ENCODE data around the gene CDH5. TPM values are rescaled to one million over a fixed set of nuclear protein-coding genes. Genes with fewer than 3 reads are reported as not detected.
"Not testable (repeated sequence)": the region's sequence is repeated elsewhere in the genome, so short reads cannot be mapped to it uniquely, and the experiment has no call there.

Gene CDH5
- total RNA-seq, 1 donor from 2014 or later: not detected

DNA sequence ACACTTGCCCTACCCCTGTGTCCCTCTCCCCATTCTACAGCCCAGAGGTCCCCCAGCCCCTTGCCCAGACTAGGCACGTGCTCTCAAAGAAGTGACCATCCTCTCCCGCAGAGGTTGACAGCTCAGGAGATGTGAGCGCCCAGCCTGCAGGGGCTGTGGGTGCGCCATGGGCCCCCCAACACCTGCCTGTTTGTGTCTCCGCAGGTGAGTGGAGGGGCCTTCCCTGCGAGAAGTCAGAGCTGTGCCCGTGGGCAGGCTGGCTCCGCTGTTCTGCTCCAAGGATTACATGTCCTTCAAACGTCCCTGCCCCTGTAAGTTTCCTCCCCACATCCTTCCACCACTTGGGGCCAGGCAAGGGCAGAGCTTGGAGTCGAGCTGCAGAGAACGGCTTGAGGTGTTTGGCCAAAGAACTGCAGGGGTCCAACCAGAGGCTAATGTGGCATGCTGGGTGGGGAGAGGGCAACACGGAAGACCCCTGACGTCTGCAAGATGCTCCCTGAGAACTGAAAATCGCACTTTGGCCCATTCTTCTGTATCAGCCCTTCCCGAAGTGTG is 71.0 kb downstream of the CDH5 start:
- no peak for DNase-seq (ENCODE audit: low spot score)
- H3K4me1 Mint-ChIP-seq (ENCODE audit: low read depth): no peaks in the 10 kb centered on the region
- H3K36me3 Mint-ChIP-seq (ENCODE audit: low read depth): no peaks in the 10 kb centered on the region
- H3K9me3 Mint-ChIP-seq: no peaks in the 10 kb centered on the region
- H3K4me3 Mint-ChIP-seq: no peak overlapping the region
- H3K27me3 Mint-ChIP-seq (ENCODE audit: insufficient read depth): peaks cover 20% of the 10 kb centered on the region
- H3K27ac Mint-ChIP-seq: no peak overlapping the region
- intact Hi-C loops (cut with micrococcal nuclease): no loop called here

DNA sequence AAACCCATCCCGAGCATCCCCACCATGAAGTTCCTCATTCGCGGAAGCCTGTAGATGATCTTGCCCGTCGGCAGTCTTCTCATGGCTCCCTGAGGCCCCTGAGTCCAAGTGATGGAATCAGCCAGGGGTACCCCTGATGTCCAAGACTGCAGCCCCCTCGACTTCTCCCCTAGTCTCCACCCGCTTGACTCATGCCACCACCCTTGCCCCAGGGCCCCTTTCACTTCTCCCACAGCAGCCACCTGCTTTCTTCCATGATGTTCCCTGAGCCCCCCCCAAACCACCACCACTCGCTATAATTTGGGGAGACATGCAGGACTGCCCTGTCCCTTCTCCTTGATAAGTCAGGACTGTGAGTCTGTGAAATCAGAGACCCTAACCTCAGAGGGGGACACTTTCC is 72.0 kb downstream of the CDH5 start:
- intact Hi-C loops (cut with micrococcal nuclease): no loop called here
- no peaks in the 10 kb centered on the region for H3K9me3 Mint-ChIP-seq
- no peak overlapping the region for H3K4me3 Mint-ChIP-seq
- H3K27ac Mint-ChIP-seq: no peak overlapping the region
- no peaks in the 10 kb centered on the region for H3K36me3 Mint-ChIP-seq (ENCODE audit: low read depth)
- H3K27me3 Mint-ChIP-seq (ENCODE audit: insufficient read depth): peaks cover 15% of the 10 kb centered on the region
- H3K4me1 Mint-ChIP-seq (ENCODE audit: low read depth): no peaks in the 10 kb centered on the region
- no peak for DNase-seq (ENCODE audit: low spot score)

DNA sequence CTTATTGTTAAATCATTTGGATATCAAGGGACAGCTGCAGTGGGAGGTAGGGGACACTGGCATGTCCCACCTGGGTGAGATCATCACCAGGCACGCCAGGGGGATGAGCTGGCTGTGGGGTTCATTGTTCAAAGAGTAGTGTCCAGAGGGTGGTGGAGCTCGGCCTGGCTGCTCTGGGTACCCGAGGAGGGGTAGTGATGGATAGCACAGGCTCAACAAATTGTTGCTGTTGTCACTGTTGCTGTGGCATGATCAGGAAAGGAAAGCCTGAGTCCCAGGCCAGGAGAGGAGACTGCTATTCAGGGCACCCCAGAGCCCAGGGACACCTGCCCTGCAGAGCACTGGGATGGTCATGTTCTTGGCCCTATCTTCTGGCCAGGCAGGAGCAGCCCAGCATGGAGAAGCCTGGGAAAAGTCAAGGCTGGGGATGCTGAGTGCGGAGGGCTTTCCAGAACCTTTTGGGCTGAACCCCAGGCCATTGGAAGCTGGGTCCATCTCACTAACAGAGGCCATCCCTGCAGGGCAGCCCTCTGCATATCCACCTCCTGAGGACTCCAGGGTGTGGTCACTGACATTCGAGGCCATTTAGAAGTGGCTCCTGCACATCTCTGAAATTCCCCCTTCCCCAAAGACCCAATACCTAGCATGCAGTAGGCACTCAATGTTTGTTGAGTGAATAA is 72.7 kb downstream of the CDH5 start:
- Mint-ChIP-seq H3K4me3 (no peak overlapping the region), H3K27me3 (ENCODE audit: insufficient read depth) (peaks cover 18% of the 10 kb centered on the region), H3K4me1 (ENCODE audit: low read depth) (no peaks in the 10 kb centered on the region), H3K27ac (no peak overlapping the region), H3K36me3 (ENCODE audit: low read depth) (no peaks in the 10 kb centered on the region), H3K9me3 (no peaks in the 10 kb centered on the region)
- intact Hi-C loops (cut with micrococcal nuclease): no loop called here
- no peak for DNase-seq (ENCODE audit: low spot score)

DNA sequence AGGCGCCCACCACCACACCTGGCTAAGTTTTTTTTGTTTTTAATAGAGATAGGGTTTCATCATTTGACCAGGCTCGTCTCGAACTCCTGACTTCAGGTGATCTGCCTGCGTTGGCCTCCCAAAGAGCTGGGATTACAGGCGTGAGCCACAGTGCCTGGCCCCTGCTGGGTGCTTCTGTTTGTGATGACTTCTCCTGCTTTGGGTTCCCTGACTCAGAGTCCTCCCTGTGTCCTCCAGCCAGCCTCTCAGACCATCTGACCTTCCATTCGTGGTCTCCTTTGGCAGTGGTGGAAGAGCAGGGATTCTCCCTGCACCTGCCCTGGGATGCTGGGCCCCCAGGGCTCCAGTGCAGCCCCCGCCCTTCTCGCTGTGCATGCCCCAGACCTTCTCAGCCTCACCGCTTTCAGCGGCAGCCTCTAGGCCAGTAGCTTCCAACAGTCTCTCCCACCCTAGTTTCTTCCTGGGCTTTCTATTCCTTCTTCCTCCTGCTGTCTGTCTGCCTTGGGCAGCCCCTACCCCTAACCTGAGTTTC is 73.8 kb downstream of the CDH5 start:
- H3K9me3 Mint-ChIP-seq: no peaks in the 10 kb centered on the region
- no peak for DNase-seq (ENCODE audit: low spot score)
- no peak overlapping the region for H3K27ac Mint-ChIP-seq
- no peaks in the 10 kb centered on the region for H3K36me3 Mint-ChIP-seq (ENCODE audit: low read depth)
- H3K4me1 Mint-ChIP-seq (ENCODE audit: low read depth): no peaks in the 10 kb centered on the region
- H3K27me3 Mint-ChIP-seq (ENCODE audit: insufficient read depth): peaks cover 23% of the 10 kb centered on the region
- intact Hi-C loops (cut with micrococcal nuclease): no loop called here
- H3K4me3 Mint-ChIP-seq: no peak overlapping the region

DNA sequence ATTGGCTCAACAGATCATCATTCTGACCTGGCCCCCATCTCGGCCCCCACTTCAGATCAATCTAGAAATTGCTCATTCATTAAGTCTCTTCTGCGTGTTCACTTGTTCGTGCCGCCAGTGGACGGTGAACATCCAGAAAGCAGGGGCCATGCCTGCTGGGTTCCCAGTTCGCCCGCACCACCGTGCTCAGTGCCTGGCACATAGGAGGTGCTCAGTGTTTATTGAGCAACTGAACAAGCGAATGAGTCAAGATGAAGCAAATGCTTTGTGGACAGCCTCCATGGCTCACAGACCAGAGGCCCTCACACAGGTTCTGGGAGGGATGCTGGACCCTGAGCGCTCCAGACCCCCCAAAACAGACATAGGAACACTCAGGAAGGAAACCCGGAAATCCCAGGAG is 74.5 kb downstream of the CDH5 start:
- Mint-ChIP-seq H3K27ac (no peak overlapping the region), H3K36me3 (ENCODE audit: low read depth) (no peaks in the 10 kb centered on the region), H3K27me3 (ENCODE audit: insufficient read depth) (peaks cover 26% of the 10 kb centered on the region), H3K4me1 (ENCODE audit: low read depth) (no peaks in the 10 kb centered on the region), H3K9me3 (no peaks in the 10 kb centered on the region), H3K4me3 (no peak overlapping the region)
- intact Hi-C loops (cut with micrococcal nuclease): no loop called here
- DNase-seq (ENCODE audit: low spot score): no peak

DNA sequence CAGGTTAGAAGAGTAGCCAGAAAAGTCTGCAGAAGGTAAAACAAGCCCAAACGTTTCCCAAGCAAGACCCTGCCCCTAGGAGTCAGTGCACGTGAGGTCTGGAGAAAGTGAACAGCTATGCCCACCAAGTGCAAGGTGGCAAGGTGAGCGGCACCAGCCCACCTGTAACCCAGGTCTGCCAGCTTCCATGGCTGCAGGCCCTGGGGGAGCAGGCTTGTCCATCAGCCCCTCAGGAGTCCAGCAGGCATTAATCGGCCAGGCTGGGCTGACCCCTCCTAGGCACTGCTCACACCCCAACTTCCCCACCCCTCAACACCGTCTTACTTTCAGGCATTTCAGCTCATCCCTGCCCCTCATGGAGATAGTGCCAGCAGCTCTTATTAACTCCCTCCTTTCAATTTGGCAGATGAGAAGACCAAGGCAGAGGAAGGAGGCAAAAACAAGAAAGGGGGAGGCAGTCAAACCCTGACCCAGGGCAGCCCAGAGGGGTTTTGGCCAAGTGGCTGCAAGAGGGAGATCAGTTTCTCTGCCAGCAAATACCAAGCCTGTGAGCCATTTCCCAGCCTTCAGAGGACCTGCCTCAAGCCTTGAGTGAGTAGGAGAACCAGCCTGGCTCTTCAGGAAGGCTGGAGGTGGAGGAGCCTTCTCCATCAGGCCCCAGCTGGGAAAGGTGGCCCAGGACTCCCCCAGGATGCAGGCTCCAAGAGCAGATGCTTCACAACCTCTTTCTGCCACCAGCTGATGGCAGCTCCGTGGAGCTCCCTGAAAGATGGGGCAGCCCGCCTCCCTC is 75.3 kb downstream of the CDH5 start:
- Mint-ChIP-seq H3K4me3 (no peak overlapping the region), H3K36me3 (ENCODE audit: low read depth) (no peaks in the 10 kb centered on the region), H3K4me1 (ENCODE audit: low read depth) (no peaks in the 10 kb centered on the region), H3K9me3 (no peaks in the 10 kb centered on the region), H3K27ac (no peak overlapping the region), H3K27me3 (ENCODE audit: insufficient read depth) (peaks cover 31% of the 10 kb centered on the region)
- DNase-seq (ENCODE audit: low spot score): no peak
- intact Hi-C loops (cut with micrococcal nuclease): no loop called here

DNA sequence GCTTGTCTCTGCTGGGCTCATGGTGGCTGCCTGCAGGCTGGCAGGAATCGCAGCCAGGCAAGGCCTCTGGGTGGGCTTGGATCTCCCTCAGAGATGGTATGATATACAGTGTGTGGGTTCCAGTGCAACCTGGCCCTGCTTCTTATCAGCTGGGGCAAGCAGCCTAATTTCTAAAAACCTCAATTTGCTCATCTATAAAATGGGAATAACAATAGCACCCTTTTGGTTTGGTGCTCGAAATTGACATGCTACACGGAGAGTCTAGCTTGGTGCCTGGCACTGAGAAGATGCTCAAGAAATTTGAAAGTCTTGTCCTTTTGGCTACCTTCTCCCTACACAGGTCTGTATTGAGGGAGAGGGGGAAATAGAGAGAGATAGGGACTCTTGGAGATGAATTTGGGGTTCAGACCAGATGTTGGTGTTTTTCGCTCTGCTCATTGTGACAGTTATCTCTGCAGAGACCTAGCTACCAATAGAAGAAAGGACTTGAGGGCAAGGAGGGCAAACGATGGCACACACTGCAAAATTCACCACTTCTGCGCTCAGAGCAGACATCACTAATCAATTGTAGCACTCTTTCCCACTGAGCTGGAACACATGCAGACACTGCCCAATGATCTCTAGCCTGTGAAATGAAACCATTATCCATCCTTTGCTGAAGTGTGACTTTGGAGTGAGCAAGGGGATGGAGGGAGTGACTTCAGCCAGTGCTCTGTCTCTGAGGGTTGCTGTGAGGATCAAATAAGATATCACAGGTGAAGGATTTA is 76.2 kb downstream of the CDH5 start:
- no peaks in the 10 kb centered on the region for H3K4me1 Mint-ChIP-seq (ENCODE audit: low read depth)
- no peak overlapping the region for H3K4me3 Mint-ChIP-seq
- no peaks in the 10 kb centered on the region for H3K36me3 Mint-ChIP-seq (ENCODE audit: low read depth)
- DNase-seq (ENCODE audit: low spot score): no peak
- no peak overlapping the region for H3K27ac Mint-ChIP-seq
- no peaks in the 10 kb centered on the region for H3K9me3 Mint-ChIP-seq
- peaks cover 31% of the 10 kb centered on the region for H3K27me3 Mint-ChIP-seq (ENCODE audit: insufficient read depth)
- intact Hi-C loops (cut with micrococcal nuclease): no loop called here

DNA sequence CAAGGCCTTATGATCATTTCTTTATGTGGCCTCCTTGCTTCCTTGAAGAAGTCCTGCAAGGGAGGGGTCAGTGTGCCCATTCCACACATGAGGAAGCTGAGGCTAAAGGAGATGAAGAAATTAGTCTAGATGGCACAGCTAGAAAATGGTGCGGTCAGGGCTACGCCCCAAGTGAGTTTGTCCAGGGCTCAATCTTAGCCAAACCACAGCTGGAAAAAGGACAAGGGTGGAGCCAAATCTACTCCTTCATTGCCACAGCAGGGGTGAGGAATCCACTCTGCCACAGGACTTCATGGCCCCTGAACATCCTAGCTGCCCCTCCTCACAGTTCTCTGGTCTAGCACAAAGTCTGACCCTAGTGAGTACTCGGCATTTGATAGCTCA is 76.8 kb downstream of the CDH5 start:
- intact Hi-C loops (cut with micrococcal nuclease): no loop called here
- Mint-ChIP-seq H3K4me3 (no peak overlapping the region), H3K27me3 (ENCODE audit: insufficient read depth) (peaks cover 31% of the 10 kb centered on the region), H3K4me1 (ENCODE audit: low read depth) (no peaks in the 10 kb centered on the region), H3K9me3 (no peaks in the 10 kb centered on the region), H3K36me3 (ENCODE audit: low read depth) (no peaks in the 10 kb centered on the region), H3K27ac (no peak overlapping the region)
- DNase-seq (ENCODE audit: low spot score): no peak

DNA sequence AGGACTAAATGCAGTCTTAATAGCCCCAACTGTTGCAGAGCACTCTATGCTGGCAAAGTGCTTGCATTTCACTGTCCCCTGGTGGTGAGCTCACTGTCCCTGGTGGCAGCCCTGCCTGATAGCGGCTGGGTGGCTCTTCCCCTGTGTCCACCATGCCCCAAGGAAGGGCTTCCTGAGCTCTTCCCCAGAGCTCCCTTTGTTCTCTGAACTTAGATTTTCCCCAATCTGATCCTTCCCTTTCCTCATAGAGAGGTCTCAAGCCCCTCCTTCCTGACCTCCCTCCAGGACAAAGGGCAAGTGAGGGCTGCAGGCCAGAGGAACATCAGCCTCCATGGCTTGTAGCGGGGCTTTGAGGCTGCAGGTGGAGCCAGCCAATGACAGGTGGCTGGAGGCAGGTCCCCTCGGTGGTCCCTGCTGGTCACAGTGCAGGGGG is 77.6 kb downstream of the CDH5 start:
- intact Hi-C loops (cut with micrococcal nuclease): no loop called here
- H3K27me3 Mint-ChIP-seq (ENCODE audit: insufficient read depth): peaks cover 28% of the 10 kb centered on the region
- H3K27ac Mint-ChIP-seq: no peak overlapping the region
- DNase-seq (ENCODE audit: low spot score): no peak
- H3K4me1 Mint-ChIP-seq (ENCODE audit: low read depth): no peaks in the 10 kb centered on the region
- H3K4me3 Mint-ChIP-seq: no peak overlapping the region
- no peaks in the 10 kb centered on the region for H3K9me3 Mint-ChIP-seq
- H3K36me3 Mint-ChIP-seq (ENCODE audit: low read depth): no peaks in the 10 kb centered on the region

DNA sequence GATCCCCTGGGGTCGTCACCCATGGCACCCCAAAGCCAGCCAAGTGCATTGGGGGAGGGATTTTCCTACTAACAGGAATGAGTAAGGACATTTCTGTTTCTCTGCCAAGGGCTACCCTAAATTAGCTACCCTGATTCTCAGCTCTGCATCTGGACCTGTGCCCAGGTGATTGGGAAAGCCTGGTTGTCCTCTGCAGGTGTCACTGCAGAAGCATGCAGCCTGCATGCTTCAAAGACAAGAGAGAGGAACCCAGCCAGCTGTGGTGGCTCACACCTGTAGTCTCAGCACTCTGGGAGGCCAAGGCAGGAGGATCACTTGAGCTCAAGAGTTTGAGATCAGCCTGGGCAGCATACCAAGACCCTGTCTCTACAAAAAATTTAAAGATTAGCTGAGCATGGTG is 80.2 kb downstream of the CDH5 start:
- no peaks in the 10 kb centered on the region for H3K36me3 Mint-ChIP-seq (ENCODE audit: low read depth)
- no peaks in the 10 kb centered on the region for H3K4me1 Mint-ChIP-seq (ENCODE audit: low read depth)
- H3K27me3 Mint-ChIP-seq (ENCODE audit: insufficient read depth): peaks cover 22% of the 10 kb centered on the region
- intact Hi-C loops (cut with micrococcal nuclease): no loop called here
- no peaks in the 10 kb centered on the region for H3K9me3 Mint-ChIP-seq
- no peak overlapping the region for H3K4me3 Mint-ChIP-seq
- DNase-seq (ENCODE audit: low spot score): no peak
- H3K27ac Mint-ChIP-seq: no peak overlapping the region

DNA sequence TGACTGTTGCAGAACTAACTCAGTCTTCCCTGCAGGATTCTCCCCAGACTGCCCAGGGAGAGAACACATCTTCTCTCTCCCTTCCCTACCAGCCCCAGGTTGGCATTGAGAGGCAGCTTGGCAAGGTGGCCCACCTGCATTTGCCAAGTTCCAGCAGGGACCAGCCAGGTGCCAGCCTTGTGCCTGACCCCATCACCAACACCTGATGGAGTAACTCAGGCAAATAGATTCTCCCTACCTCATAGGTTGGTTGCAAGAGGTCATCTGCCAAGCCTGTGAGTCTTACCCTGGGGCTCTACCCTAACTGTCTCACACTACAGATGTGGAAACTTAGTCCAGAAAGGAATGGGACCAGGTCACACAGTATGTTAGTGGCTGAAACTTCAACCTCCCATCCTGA is 81.0 kb downstream of the CDH5 start:
- Mint-ChIP-seq H3K27ac (no peak overlapping the region), H3K4me3 (no peak overlapping the region), H3K9me3 (no peaks in the 10 kb centered on the region), H3K4me1 (ENCODE audit: low read depth) (no peaks in the 10 kb centered on the region), H3K36me3 (ENCODE audit: low read depth) (no peaks in the 10 kb centered on the region), H3K27me3 (ENCODE audit: insufficient read depth) (peaks cover 22% of the 10 kb centered on the region)
- intact Hi-C loops (cut with micrococcal nuclease): no loop called here
- no peak for DNase-seq (ENCODE audit: low spot score)

DNA sequence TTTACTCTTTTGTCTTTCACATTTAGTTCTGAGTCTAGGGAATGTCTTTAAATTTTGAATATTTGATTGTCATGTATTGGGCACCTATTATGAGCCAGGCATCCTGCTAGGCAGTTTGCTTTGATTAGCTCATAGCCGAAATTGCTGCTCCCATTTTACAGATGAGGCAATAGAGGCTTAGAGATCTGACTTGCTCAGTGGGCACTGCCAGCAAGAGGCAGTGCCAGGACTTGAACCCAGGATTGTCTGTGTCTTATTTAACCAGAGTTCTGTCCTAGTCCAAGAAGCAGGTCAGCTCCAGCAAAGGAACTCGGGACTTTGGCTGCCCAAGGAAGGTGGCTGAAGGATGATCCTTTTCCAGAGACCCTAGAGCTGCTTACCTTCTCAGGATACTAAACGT is 85.1 kb downstream of the CDH5 start:
- intact Hi-C loops (cut with micrococcal nuclease): no loop called here
- no peaks in the 10 kb centered on the region for H3K4me1 Mint-ChIP-seq (ENCODE audit: low read depth)
- H3K36me3 Mint-ChIP-seq (ENCODE audit: low read depth): no peaks in the 10 kb centered on the region
- H3K4me3 Mint-ChIP-seq: no peak overlapping the region
- no peak overlapping the region for H3K27ac Mint-ChIP-seq
- H3K9me3 Mint-ChIP-seq: no peaks in the 10 kb centered on the region
- DNase-seq (ENCODE audit: low spot score): no peak
- H3K27me3 Mint-ChIP-seq (ENCODE audit: insufficient read depth): peaks cover 6% of the 10 kb centered on the region

DNA sequence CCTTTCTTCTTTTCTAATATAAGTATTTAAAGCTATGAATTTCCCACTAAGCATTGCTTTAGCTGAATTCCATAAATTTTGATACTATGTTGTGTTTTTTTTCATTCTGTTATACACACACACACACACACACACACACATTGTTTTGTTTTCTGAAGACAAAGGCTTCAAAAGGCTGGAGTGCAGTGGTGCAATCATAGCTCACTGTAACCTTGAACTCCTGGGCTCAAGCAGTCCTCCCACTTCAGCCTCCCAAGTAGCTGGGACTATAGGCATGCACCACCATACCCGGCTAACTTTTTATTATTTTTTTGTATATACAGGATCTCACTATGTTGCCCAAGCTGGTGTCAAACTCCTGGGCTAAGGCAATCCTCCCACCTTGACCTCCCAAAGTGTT is 86.7 kb downstream of the CDH5 start:
- H3K4me1 Mint-ChIP-seq (ENCODE audit: low read depth); H3K9me3 Mint-ChIP-seq; H3K36me3 Mint-ChIP-seq (ENCODE audit: low read depth); H3K4me3 Mint-ChIP-seq; DNase-seq (ENCODE audit: low spot score); intact Hi-C loops (cut with micrococcal nuclease); H3K27ac Mint-ChIP-seq: not testable (repeated sequence)
- peaks cover 11% of the 10 kb centered on the region for H3K27me3 Mint-ChIP-seq (ENCODE audit: insufficient read depth)

Measured in activated T-helper 1 cell treated with anti-CD3 and anti-CD28 coated beads, Interleukin-12 subunit alpha, Interleukin-12 subunit beta, Interleukin-2, Interleukin-4 antibody, amounts not matched to agents 30 ng/mL and 10 ng/mL and 1 ng/mL, durations not matched to agents 14 hours and 24 hours and 36 hours (primary cell).